ENCODE data around the gene ATE1.

DNA sequence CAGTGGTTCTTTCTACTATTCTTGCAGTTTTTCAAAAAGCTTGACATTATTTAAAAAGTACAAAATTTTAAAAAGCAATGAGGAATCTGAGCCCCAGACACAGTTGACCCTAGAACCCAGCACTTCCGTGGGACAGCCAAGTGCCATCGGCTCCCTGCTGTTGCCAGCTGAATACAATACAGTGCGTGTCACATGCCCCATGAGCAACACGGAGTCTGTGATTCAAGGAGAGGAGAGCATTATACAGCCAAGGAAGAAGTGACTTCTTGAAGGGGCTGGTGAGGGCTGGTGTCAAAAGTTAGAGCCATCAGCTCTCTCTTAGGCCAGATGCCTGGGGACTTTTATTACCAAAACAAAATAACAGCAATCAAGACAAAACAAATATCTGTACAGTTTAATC, 206.6 kb downstream of the ATE1 start:
- TF ChIP-seq, protein P1, sequence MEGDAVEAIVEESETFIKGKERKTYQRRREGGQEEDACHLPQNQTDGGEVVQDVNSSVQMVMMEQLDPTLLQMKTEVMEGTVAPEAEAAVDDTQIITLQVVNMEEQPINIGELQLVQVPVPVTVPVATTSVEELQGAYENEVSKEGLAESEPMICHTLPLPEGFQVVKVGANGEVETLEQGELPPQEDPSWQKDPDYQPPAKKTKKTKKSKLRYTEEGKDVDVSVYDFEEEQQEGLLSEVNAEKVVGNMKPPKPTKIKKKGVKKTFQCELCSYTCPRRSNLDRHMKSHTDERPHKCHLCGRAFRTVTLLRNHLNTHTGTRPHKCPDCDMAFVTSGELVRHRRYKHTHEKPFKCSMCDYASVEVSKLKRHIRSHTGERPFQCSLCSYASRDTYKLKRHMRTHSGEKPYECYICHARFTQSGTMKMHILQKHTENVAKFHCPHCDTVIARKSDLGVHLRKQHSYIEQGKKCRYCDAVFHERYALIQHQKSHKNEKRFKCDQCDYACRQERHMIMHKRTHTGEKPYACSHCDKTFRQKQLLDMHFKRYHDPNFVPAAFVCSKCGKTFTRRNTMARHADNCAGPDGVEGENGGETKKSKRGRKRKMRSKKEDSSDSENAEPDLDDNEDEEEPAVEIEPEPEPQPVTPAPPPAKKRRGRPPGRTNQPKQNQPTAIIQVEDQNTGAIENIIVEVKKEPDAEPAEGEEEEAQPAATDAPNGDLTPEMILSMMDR (conservative IDR thresholded peaks at IDR 0.05) = no peak
- TF ChIP-seq ZFX (IDR thresholded peaks at IDR 0.05) = no peak
